Testis (tissue), 3 donors: ENCODE data around the gene SLC29A4. TPM values are rescaled to one million over a fixed set of nuclear protein-coding genes. Genes with fewer than 3 reads are reported as not detected.
A peak's percentile ranks its signal among the peaks of the same experiment; 100 is the strongest.

Experiments
- DNase-seq: peaks from one replicate; pipeline ENCODE4 v3.0.0-alpha.2; 2019
- H3K27ac ChIP-seq, 2 donors: fragments of 200-600 bp; sonication (generic); one replicate each; pipeline ENCODE4 v1.5.1; 2019
- H3K27me3 ChIP-seq: fragments of 200-600 bp; sonication (generic); one replicate; pipeline ENCODE4 v1.5.1; 2019
- H3K36me3 ChIP-seq: fragments of 200-600 bp; sonication (generic); one replicate; pipeline ENCODE4 v1.5.1; 2017; ENCODE audit warnings: low read depth; ENCODE audit errors: missing control alignments
- H3K4me1 ChIP-seq: fragments of 200-600 bp; sonication (generic); one replicate; pipeline ENCODE4 v1.5.1; 2019
- H3K4me3 ChIP-seq, 2 donors: fragments of 200-600 bp; sonication (generic); one replicate each; pipeline ENCODE4 v1.5.1; 2017 to 2019
- H3K9me3 ChIP-seq: fragments of 200-600 bp; sonication (generic); one replicate; pipeline ENCODE4 v1.5.1; 2017
- POLR2A ChIP-seq: fragments of 450-650 bp; IDR thresholded peaks from one replicate; pipeline ENCODE4 v1.6.1; 2017; ENCODE audit warnings: antibody characterized with exemption, mild to moderate bottlenecking, moderate library complexity
- WGBS, 2 donors: methylation state at CpG; one replicate each; pipeline ENCODE4 v1.1.5; 2018; 5-methylcytosine and 5-hydroxymethylcytosine counted together
- intact Hi-C: fragments of 100-400 bp; cut with DNase I; formaldehyde crosslinking; loops from one replicate; pipeline ENCODE4 v1.15.1; 2023; ENCODE audit warnings: low total_unique reads
- polyA plus RNA-seq: library from polyadenylated mRNA; stranded (reverse); fragments of 350-450 nt; fragmentation: Illumina TruSeq; extraction: RNeasy Lipid Tissue Mini Kit (QIAGEN cat#74804); gene quantifications from one replicate; pipeline ENCODE4 v1.2.3, GENCODE V29; 2014; ENCODE audit warnings: low read depth, low replicate concordance; ENCODE audit not compliant: insufficient read depth
- total RNA-seq, 2 donors: library from RNA; depleted of rRNA; stranded (reverse); fragments of >200 nt; gene quantifications; one replicate each; pipeline ENCODE4 v1.2.3, GENCODE V29; 2016
- TF ChIP-seq, protein P1 (sequence below), 3 experiments: fragments of 450-650 bp in 2 of 3; fragments of 200-600 bp in 1 of 3; sonication (generic) in 1 of 3; IDR thresholded peaks; one replicate each; pipeline ENCODE4 v1.5.1; 2016 to 2019; ENCODE audit warnings: antibody characterized with exemption in 3 of 3, mild to moderate bottlenecking in 2 of 3, moderate library complexity in 1 of 3

The SLC29A4 gene
- total and polyA plus RNA-seq, 3 donors from 2014 or later, result 4.3 to 15.2 (median 7.6) TPM

DNA sequence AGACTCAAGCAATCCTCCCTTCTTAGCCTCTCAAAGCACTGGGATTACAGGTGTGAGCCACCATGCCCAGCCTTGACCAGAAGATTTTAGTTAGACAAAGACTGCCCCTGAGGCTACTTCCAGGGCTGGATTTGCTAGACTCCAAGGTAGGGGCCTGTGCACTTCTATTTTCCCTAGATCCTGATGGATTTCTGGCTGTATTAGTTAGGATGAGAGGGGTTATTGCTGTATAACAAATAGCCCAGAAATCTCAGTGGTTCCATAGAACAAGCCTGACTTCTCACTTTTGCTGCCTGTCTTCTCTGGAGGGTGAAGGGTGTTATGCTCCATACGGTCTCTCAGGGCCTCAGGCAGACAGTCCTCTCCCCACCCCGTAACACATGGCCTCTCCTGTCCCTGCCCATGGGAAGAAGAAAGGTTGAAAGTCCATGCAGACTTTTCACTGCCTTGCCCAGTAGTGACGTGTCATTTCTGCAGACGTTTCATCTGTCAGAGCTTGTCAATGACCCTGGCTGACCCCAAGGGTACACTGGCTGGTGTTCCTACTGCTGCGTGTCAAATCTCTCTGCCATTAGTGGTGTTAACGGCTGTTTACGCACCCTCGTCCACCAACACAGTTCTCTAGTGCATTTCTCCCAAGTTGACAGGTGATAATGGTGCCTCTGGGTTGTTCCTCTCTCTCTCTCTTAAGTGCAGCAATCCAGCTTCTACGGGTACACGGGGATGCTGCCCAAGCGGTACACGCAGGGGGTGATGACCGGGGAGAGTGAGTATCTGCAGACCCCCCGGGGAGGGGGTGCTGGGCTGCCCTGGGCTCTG lies 11.6 kb downstream of the SLC29A4 start:
- no peaks in the 10 kb centered on the region for H3K36me3 ChIP-seq

DNA sequence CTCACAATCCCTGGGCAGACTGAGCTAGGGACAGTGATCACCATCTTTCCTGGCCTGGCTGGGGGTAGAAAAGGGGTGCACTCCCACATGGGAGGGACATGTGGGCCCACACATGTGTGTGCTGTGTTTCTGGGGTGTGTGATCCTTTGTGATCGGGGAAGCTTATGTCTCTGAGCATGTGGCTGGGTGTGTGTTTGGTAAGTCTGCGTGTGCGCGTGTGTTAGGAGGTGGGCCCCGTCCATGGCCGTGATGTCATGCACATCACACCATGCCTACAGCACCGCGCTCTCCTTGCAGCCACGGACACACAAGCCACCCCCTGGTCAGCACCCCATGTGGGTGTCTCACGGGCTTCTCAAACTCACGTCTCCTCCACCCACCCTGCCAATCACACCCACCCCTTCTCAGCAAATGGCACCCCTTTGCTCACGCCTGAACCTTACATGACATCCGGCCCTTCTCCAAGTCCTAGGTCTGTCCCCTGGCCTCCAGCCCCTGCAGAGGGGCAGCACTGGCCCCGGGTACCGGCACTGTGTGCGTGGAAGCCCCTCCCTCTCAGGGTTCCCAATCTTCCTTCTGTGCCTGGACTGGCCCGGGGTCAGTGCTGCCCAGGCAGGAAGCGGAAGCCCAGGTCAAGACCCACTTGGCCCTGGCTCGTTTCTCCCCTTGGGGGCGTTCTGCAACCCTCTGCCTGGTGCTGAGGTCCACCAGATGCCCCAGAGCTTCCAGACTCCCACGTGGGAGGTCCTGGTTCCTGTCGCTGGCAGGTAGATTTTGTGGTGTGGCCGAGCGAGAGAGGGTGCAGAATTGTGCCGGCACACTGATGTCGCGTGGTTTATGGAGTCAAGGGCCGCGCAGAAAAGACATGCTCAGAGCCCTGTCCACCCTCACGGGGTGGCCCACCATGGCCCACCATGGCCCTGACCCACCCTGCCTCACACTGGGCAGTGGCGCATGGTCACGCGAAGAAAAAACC lies 12.6 kb downstream of the SLC29A4 start:
- intact Hi-C loops, result no loop called here
- Histone ChIP-seq H3K36me3 (no peaks in the 10 kb centered on the region), H3K4me3 (no peak overlapping the region), H3K4me1 (no peaks in the 10 kb centered on the region), H3K9me3 (no peaks in the 10 kb centered on the region), H3K27me3 (no peaks in the 10 kb centered on the region), H3K27ac (no peak overlapping the region)
- DNase-seq, result no peak
- TF ChIP-seq POLR2A, result no peak
- TF ChIP-seq, protein P1, sequence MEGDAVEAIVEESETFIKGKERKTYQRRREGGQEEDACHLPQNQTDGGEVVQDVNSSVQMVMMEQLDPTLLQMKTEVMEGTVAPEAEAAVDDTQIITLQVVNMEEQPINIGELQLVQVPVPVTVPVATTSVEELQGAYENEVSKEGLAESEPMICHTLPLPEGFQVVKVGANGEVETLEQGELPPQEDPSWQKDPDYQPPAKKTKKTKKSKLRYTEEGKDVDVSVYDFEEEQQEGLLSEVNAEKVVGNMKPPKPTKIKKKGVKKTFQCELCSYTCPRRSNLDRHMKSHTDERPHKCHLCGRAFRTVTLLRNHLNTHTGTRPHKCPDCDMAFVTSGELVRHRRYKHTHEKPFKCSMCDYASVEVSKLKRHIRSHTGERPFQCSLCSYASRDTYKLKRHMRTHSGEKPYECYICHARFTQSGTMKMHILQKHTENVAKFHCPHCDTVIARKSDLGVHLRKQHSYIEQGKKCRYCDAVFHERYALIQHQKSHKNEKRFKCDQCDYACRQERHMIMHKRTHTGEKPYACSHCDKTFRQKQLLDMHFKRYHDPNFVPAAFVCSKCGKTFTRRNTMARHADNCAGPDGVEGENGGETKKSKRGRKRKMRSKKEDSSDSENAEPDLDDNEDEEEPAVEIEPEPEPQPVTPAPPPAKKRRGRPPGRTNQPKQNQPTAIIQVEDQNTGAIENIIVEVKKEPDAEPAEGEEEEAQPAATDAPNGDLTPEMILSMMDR (IDR thresholded peaks at IDR 0.05), result no peak
- WGBS, 2 donors, result 53 to 87% methylated on average over 3 to 33 of the region's 33 CpGs

More for the DNA sequence above, 11.6 kb downstream of the SLC29A4 start:
- intact Hi-C loops, result no loop called here
- Histone ChIP-seq H3K27me3 (no peaks in the 10 kb centered on the region), H3K4me1 (no peaks in the 10 kb centered on the region), H3K27ac (no peak overlapping the region), H3K4me3 (no peak overlapping the region), H3K9me3 (no peaks in the 10 kb centered on the region)
- no peak for TF ChIP-seq POLR2A
- TF ChIP-seq, protein P1 (IDR thresholded peaks at IDR 0.05), result no peak
- DNase-seq, result no peak
- WGBS, 2 donors, result 87 to 94% methylated on average over 8 to 14 of the region's 14 CpGs

DNA sequence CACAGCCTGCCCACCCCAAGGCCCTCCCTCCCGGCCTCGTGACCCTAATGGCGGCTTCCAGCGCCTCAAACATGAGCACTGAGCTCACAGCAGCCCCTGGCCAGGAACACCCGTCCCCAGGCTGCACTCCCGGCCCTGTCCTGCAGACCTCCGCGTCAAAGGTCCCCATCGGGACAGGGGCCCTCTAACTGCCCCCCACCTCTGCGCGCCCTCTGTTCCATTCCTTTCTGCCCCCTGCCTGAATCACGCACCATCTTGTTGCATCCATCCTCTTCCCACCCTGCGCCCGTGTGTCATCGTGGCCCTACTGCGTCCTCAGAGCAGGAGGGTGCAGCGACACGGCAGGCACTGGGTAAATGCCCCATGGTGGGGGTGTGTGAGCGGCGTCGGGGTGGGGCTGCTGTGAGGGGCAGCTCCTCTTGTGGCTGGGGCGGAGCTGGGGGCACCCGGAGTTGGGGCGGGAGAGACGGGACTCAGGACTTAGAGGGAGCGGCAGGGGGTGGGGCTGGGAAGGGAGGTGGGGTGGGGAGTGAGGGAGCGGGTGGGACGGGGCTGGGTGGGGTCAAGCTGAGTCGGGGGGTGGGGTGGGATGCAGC lies 13.4 kb downstream of the SLC29A4 start:
- no peaks in the 10 kb centered on the region for H3K4me1 ChIP-seq
- 46 to 65% methylated on average over 19 to 22 of the region's 29 CpGs for WGBS, 2 donors
- no peak for DNase-seq
- no peaks in the 10 kb centered on the region for H3K9me3 ChIP-seq
- TF ChIP-seq, protein P1 (IDR thresholded peaks at IDR 0.05), result no peak
- no peak for TF ChIP-seq POLR2A
- H3K36me3 ChIP-seq, result no peaks in the 10 kb centered on the region
- H3K27ac ChIP-seq, result no peak overlapping the region
- H3K27me3 ChIP-seq, result no peaks in the 10 kb centered on the region
- intact Hi-C loops, result no loop called here
- no peak overlapping the region for H3K4me3 ChIP-seq

DNA sequence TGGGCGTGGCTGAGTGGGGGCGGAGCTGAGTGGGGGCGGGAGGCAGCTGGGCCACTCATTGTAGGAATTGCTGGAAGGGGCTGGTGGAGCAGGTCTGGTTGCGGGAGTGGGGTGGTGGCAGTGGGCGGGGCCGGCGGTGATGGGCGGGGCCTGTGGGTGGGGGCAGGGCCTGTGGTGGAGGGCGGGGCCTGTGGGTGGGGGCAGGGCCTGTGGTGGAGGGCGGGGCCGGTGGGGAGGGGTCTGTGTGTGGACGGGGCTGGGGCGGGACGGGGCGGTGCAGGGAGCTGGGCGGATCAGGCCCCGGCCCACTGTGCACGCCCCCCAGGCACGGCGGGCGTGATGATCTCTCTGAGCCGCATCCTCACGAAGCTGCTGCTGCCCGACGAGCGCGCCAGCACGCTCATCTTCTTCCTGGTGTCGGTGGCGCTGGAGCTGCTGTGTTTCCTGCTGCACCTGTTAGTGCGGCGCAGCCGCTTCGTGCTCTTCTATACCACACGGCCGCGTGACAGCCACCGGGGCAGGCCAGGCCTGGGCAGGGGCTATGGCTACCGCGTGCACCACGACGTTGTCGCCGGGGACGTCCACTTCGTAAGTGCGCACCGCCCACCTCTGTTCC lies 14.0 kb downstream of the SLC29A4 start:
- DNase-seq, result peak; percentile 67
- no peaks in the 10 kb centered on the region for H3K4me1 ChIP-seq
- no peaks in the 10 kb centered on the region for H3K9me3 ChIP-seq
- no peaks in the 10 kb centered on the region for H3K27me3 ChIP-seq
- 37 to 63% methylated on average over 15 to 32 of the region's 48 CpGs for WGBS, 2 donors
- H3K4me3 ChIP-seq, result no peak overlapping the region
- TF ChIP-seq, protein P1 (IDR thresholded peaks at IDR 0.05), result no peak
- no peak for TF ChIP-seq POLR2A
- intact Hi-C loops, result no loop called here
- H3K36me3 ChIP-seq, result no peaks in the 10 kb centered on the region
- H3K27ac ChIP-seq, result no peak overlapping the region
